Mesothelial cell of epicardium (in vitro differentiated cells): ENCODE data around the gene ABHD17B. TPM values are rescaled to one million over a fixed set of nuclear protein-coding genes. Genes with fewer than 3 reads are reported as not detected.
A peak's percentile ranks its signal among the peaks of the same experiment; 100 is the strongest.
"Not testable (repeated sequence)": the region's sequence is repeated elsewhere in the genome, so short reads cannot be mapped to it uniquely, and the experiment has no call there.

Source experiments
- DNase-seq, 2 experiments: peaks; one replicate each; pipeline ENCODE4 v3.0.0; 2021; ENCODE audit warnings: low spot score in 2 of 2; ENCODE audit not compliant: unreplicated experiment in 2 of 2
- H3K27ac Mint-ChIP-seq: 2 replicates; pipeline ENCODE4 v1.8.0; 2021; ENCODE audit warnings: mixed read lengths
- H3K27me3 Mint-ChIP-seq: 2 replicates; pipeline ENCODE4 v1.8.0; 2021; ENCODE audit warnings: low read depth, mixed read lengths
- H3K36me3 Mint-ChIP-seq: 2 replicates; pipeline ENCODE4 v1.8.0; 2021; ENCODE audit warnings: mixed read lengths
- H3K4me1 Mint-ChIP-seq: 2 replicates; pipeline ENCODE4 v1.8.0; 2021; ENCODE audit warnings: mixed read lengths
- H3K4me3 Mint-ChIP-seq: 2 replicates; pipeline ENCODE4 v1.8.0; 2021; ENCODE audit warnings: mild to moderate bottlenecking, moderate library complexity, mixed read lengths
- H3K9me3 Mint-ChIP-seq: 2 replicates; pipeline ENCODE4 v1.8.0; 2021; ENCODE audit warnings: mixed read lengths
- CTCF ChIP-seq: fragments of 200-600 bp; sonication (generic); IDR thresholded peaks from one replicate; pipeline ENCODE4 v1.5.0; 2021; ENCODE audit warnings: antibody characterized with exemption; ENCODE audit not compliant: unreplicated experiment
- total RNA-seq: library from RNA; stranded (reverse); gene quantifications from 3 replicates; pipeline ENCODE4 v1.2.1, GENCODE V29; 2021

The ABHD17B gene
- total RNA-seq, 1 donor from 2014 or later: 27.0 TPM

- no peaks in the 10 kb centered on the region for H3K27me3 Mint-ChIP-seq
- no peaks in the 10 kb centered on the region for H3K9me3 Mint-ChIP-seq
- peaks cover 38% of the 10 kb centered on the region for H3K4me1 Mint-ChIP-seq
- H3K36me3 Mint-ChIP-seq: peaks cover 2% of the 10 kb centered on the region
- H3K4me3 Mint-ChIP-seq: no peak overlapping the region
- no peak for TF ChIP-seq CTCF
- no peak for DNase-seq
- peak overlapping the region; percentile 59 for H3K27ac Mint-ChIP-seq
Measured at GRCh38 chr9:71901695-71902597, 9.0 kb downstream of the ABHD17B start.

GRCh38 chr9:71898756-71899155 lies 12.2 kb downstream of the ABHD17B start:
- H3K9me3 Mint-ChIP-seq, H3K36me3 Mint-ChIP-seq, DNase-seq, H3K4me3 Mint-ChIP-seq, H3K27ac Mint-ChIP-seq, H3K27me3 Mint-ChIP-seq: not testable (repeated sequence)
- peaks cover 51% of the 10 kb centered on the region for H3K4me1 Mint-ChIP-seq

GRCh38 chr9:71897577-71897976 lies 13.4 kb downstream of the ABHD17B start:
- no peaks in the 10 kb centered on the region for H3K27me3 Mint-ChIP-seq
- peaks cover 4% of the 10 kb centered on the region for H3K36me3 Mint-ChIP-seq
- DNase-seq: no peak
- H3K4me3 Mint-ChIP-seq: no peak overlapping the region
- no peak for TF ChIP-seq CTCF
- H3K9me3 Mint-ChIP-seq: peaks cover 6% of the 10 kb centered on the region
- H3K27ac Mint-ChIP-seq: no peak overlapping the region
- peaks cover 39% of the 10 kb centered on the region for H3K4me1 Mint-ChIP-seq

- Mint-ChIP-seq H3K27ac (no peak overlapping the region), H3K4me3 (no peak overlapping the region), H3K9me3 (peaks cover 6% of the 10 kb centered on the region), H3K27me3 (no peaks in the 10 kb centered on the region), H3K4me1 (peaks cover 31% of the 10 kb centered on the region), H3K36me3 (peaks cover 4% of the 10 kb centered on the region)
- no peak for TF ChIP-seq CTCF
- no peak for DNase-seq
Measured at GRCh38 chr9:71896761-71897160, 14.2 kb downstream of the ABHD17B start.

GRCh38 chr9:71895955-71896354 lies 15.0 kb downstream of the ABHD17B start:
- no peaks in the 10 kb centered on the region for H3K27me3 Mint-ChIP-seq
- DNase-seq: no peak
- peaks cover 4% of the 10 kb centered on the region for H3K36me3 Mint-ChIP-seq
- H3K27ac Mint-ChIP-seq: no peak overlapping the region
- peaks cover 6% of the 10 kb centered on the region for H3K9me3 Mint-ChIP-seq
- peaks cover 32% of the 10 kb centered on the region for H3K4me1 Mint-ChIP-seq
- no peak overlapping the region for H3K4me3 Mint-ChIP-seq
- no peak for TF ChIP-seq CTCF

- DNase-seq: no peak
- peaks cover 34% of the 10 kb centered on the region for H3K4me1 Mint-ChIP-seq
- H3K4me3 Mint-ChIP-seq: no peak overlapping the region
- H3K9me3 Mint-ChIP-seq: peaks cover 6% of the 10 kb centered on the region
- peak overlapping the region; percentile 49 for H3K27ac Mint-ChIP-seq
- H3K27me3 Mint-ChIP-seq: no peaks in the 10 kb centered on the region
- H3K36me3 Mint-ChIP-seq: peaks cover 4% of the 10 kb centered on the region
- TF ChIP-seq CTCF: no peak
Measured at GRCh38 chr9:71895117-71895516, 15.9 kb downstream of the ABHD17B start.
